Cerebellar nuclear complex (tissue), 1 donor: ENCODE results near the gene COIL.

Source experiments
- DNase-seq, 2 experiments: peaks; one replicate each; lab custom pipeline; 2025; lab: John Stamatoyannopoulos, UW

Gene COIL

GRCh38 chr17:56909742-56910508, 50.9 kb downstream of the COIL start:
- no peak for DNase-seq

GRCh38 chr17:56908001-56908542, 52.8 kb downstream of the COIL start:
- DNase-seq: no peak

GRCh38 chr17:56903560-56903959, 57.3 kb downstream of the COIL start:
- DNase-seq: no peak

- DNase-seq: no peak
Measured at GRCh38 chr17:56902348-56902747, 58.5 kb downstream of the COIL start.

GRCh38 chr17:56899403-56899802, 61.4 kb downstream of the COIL start:
- DNase-seq: no peak

GRCh38 chr17:56898874-56899273, 62.0 kb downstream of the COIL start:
- no peak for DNase-seq

- no peak for DNase-seq
Measured at GRCh38 chr17:56897646-56898424, 63.0 kb downstream of the COIL start.

GRCh38 chr17:56896968-56897359, 63.9 kb downstream of the COIL start:
- DNase-seq: no peak

- no peak for DNase-seq
Measured at GRCh38 chr17:56896217-56896967, 64.5 kb downstream of the COIL start.

- DNase-seq: no peak
Measured at GRCh38 chr17:56894859-56895455, 65.9 kb downstream of the COIL start.

GRCh38 chr17:56893503-56893902, 67.3 kb downstream of the COIL start:
- DNase-seq: no peak

- no peak for DNase-seq
Measured at GRCh38 chr17:56892333-56892732, 68.5 kb downstream of the COIL start.

GRCh38 chr17:56891751-56892150, 69.1 kb downstream of the COIL start:
- no peak for DNase-seq

- DNase-seq: no peak
Measured at GRCh38 chr17:56890906-56891674, 69.8 kb downstream of the COIL start.

GRCh38 chr17:56890390-56890789, 70.5 kb downstream of the COIL start:
- no peak for DNase-seq
